ENCODE data around the gene BATF3. TPM values are rescaled to one million over a fixed set of nuclear protein-coding genes. Genes with fewer than 3 reads are reported as not detected.

BATF3 gene, protein sequence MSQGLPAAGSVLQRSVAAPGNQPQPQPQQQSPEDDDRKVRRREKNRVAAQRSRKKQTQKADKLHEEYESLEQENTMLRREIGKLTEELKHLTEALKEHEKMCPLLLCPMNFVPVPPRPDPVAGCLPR
- 3.1 and 4.0 TPM in 2 replicates for total RNA-seq

DNA sequence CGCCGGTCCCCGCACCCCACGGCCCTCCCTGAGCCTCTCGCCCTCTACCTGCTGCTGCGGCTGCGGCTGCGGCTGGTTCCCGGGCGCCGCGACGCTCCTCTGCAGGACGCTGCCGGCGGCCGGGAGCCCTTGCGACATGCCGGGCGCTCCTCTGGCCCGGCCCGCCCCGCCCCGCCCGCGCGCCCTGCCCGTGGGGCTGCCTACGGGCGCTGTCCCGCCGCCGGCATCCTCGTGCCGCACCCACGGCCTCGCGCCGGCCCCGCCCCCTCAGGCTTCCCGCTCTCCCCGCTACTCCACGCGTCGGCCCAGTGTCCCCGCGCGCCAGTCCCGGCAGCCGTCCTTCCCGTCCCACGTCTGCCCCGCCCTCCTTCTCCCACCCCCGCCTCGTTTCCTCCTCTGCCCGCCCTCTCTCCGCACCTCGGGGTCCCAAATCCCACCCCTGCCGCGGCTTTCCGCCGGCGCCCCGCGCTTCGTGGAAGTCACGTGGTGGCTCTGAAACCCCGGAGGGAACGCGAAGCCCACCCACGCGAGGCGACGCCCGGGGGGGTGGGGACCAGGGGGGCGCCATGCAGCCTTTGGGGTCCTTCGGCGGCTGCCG lies at the start of gene BATF3:
TSS of gene BATF3 (minus strand) at position 216 of the 598 bp plus-strand sequence. CDS start at position 138, 78 bp downstream.

Other genes with a start within 250 kb of the BATF3 start
- 1.2 and 3.3 TPM in 2 replicates for gene ATF3, start 91.1 kb downstream of the BATF3 start, total RNA-seq
- 28.7 and 33.4 TPM in 2 replicates for gene NSL1, start 91.9 kb upstream of the BATF3 start, total RNA-seq
- gene TATDN3, start 92.1 kb upstream of the BATF3 start, total RNA-seq, result 12.9 and 19.1 TPM in 2 replicates
- not detected in 2 replicates for gene SPATA45, start 147.8 kb upstream of the BATF3 start, total RNA-seq
- 5.9 and 15.2 TPM in 2 replicates for gene FLVCR1, start 158.4 kb upstream of the BATF3 start, total RNA-seq